Measurements from ENCODE around the gene SSH2.

DNA sequence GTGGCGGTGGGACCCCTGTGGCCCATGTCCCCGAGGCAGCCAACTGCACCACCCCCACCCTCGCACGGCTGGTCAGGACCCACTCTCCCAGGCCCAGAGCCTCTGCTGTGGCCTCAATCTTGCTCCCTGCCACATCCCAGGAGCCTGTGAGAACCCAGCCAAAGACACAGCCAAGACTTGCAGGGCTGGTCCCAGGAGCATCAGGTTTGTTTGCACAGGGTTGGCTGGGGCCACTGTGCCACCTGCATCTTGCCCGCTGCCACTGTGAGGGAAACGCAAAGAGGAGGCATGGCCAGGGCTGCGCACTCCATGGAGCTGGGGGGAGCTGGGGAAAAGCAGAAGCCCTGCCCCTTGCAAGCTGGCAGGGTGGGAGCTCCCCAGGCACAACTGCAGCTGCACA, 92.5 kb downstream of the SSH2 start:
- TF ChIP-seq POLR2A (IDR thresholded peaks at IDR 0.05) (no peak), CTCF (IDR thresholded peaks at IDR 0.05) (no peak), POLR2AphosphoS5 (IDR thresholded peaks at IDR 0.05) (no peak)
